Thymus (tissue), 11 donors: ENCODE results near the gene PROCA1. TPM values are rescaled to one million over a fixed set of nuclear protein-coding genes. Genes with fewer than 3 reads are reported as not detected.
"Not testable (repeated sequence)": the region's sequence is repeated elsewhere in the genome, so short reads cannot be mapped to it uniquely, and the experiment has no call there.

Experiments
- DNase-seq, 9 donors: peaks; one replicate each; pipeline ENCODE4 v3.0.0-alpha.2; 2013; ENCODE audit warnings: low spot score in 9 of 9, low read depth in 6 of 9, missing footprints in 1 of 9
- H3K27ac ChIP-seq, 2 donors: one replicate each; pipeline ENCODE4 v1.5.1; 2013; ENCODE audit warnings: control low read depth in 1 of 2, low read depth in 1 of 2, low read length in 1 of 2, mild to moderate bottlenecking in 1 of 2, moderate library complexity in 1 of 2
- H3K27me3 ChIP-seq, 2 donors: one replicate each; pipeline ENCODE4 v1.5.1; 2013; ENCODE audit warnings: low read length in 1 of 2; ENCODE audit not compliant: control insufficient read depth in 2 of 2, insufficient read depth in 1 of 2
- H3K36me3 ChIP-seq, 2 donors: one replicate each; pipeline ENCODE4 v1.5.1; 2013; ENCODE audit warnings: low read length in 1 of 2, mild to moderate bottlenecking in 1 of 2, moderate library complexity in 1 of 2; ENCODE audit not compliant: control insufficient read depth in 2 of 2, insufficient read depth in 2 of 2
- H3K4me1 ChIP-seq, 2 donors: one replicate each; pipeline ENCODE4 v1.5.1; 2013; ENCODE audit warnings: low read length in 2 of 2; ENCODE audit not compliant: control insufficient read depth in 2 of 2, insufficient read depth in 2 of 2
- H3K4me3 ChIP-seq, 2 donors: one replicate each; pipeline ENCODE4 v1.5.1; 2013; ENCODE audit warnings: low read length in 2 of 2, control low read depth in 1 of 2, mild to moderate bottlenecking in 1 of 2
- H3K9me3 ChIP-seq, 2 donors: one replicate each; pipeline ENCODE4 v1.5.1; 2013; ENCODE audit warnings: low read length in 1 of 2, mild to moderate bottlenecking in 1 of 2; ENCODE audit not compliant: control insufficient read depth in 2 of 2, insufficient read depth in 1 of 2
- WGBS: extraction: QIAGEN DNeasy Blood & Tissue Kit; methylation state at CpG from one replicate; pipeline ENCODE4 v1.1.7; 2013; 5-methylcytosine and 5-hydroxymethylcytosine counted together
- polyA plus RNA-seq: library from polyadenylated mRNA; stranded (reverse); fragments of 200-250 nt; gene quantifications from one replicate; pipeline ENCODE4 v1.2.3, GENCODE V29; 2013
- total RNA-seq: library from RNA; stranded (reverse); fragments of 120-200 nt; gene quantifications from one replicate; pipeline ENCODE4 v1.2.4, GENCODE V29; 2013
- donor health status: healthy.

PROCA1 gene
- total and polyA plus RNA-seq, 2 donors, result 1.0 to 11.3 TPM

DNA sequence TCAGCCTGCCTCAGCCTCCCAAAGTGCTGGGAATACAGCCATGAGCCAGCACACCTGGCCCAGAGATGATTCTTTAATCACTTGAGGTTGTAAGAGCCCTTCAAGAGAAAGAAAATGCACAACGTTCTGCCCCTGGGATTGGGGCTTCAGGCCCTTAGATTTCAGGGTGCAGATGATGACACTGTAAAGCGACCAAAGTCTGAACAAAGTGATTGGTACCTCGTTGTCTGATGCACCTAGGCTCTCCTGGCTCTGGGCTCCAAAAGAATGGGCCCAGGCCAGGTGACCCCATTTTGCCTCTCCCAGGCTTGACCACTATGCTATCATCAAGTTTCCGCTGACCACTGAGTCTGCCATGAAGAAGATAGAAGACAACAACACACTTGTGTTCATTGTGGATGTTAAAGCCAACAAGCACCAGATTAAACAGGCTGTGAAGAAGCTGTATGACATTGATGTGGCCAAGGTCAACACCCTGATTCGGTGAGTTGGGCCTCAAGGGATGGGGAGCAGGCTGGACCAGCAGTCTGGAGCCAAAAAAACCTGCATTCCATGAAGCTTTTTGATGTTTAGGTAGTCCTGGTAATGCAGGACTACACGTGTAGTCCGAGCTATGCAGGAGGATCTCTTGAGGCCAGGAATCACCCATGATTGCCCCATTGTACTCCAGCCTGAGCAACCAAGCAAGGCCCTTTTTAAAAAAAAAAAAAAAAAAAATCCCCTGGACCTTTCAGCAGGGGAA lies 10.9 kb upstream of the PROCA1 start:
- Histone ChIP-seq H3K27ac (no peak overlapping the region), H3K27me3 (peaks cover 11 to 26% of the 10 kb centered on the region in 2 donors), H3K36me3 (peaks cover 39 to 46% of the 10 kb centered on the region in 2 donors), H3K4me1 (peaks cover 21 to 74% of the 10 kb centered on the region in 2 donors), H3K9me3 (no peaks in the 10 kb centered on the region), H3K4me3 (no peak overlapping the region)
- 95% methylated on average over 7 of the region's 7 CpGs for WGBS
- DNase-seq, result no peak

DNA sequence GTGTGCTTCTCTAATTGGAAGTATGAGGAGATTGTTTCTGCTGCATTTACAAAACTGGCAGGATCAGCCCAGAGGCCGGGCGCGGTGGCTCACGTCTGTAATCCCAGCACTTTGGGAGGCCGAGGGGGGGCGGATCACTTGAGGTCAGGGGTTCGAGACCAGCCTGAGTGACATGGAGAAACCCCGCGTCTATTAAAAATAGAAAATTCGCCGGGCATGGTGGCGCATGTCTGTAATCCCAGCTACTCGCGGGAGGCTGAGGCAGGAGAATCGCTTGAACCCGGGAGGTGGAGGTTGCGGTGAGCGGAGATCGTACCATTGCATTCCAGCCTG lies 9.3 kb upstream of the PROCA1 start:
- not testable (repeated sequence) for H3K9me3 ChIP-seq, DNase-seq, H3K27ac ChIP-seq
- Histone ChIP-seq H3K4me3 (peak overlapping the region; percentile 64 to 85), H3K27me3 (peaks cover 27 to 40% of the 10 kb centered on the region in 2 donors), H3K36me3 (peaks cover 39 to 46% of the 10 kb centered on the region in 2 donors), H3K4me1 (peaks cover 23 to 68% of the 10 kb centered on the region in 2 donors)
- 62% methylated on average over 19 of the region's 19 CpGs for WGBS

DNA sequence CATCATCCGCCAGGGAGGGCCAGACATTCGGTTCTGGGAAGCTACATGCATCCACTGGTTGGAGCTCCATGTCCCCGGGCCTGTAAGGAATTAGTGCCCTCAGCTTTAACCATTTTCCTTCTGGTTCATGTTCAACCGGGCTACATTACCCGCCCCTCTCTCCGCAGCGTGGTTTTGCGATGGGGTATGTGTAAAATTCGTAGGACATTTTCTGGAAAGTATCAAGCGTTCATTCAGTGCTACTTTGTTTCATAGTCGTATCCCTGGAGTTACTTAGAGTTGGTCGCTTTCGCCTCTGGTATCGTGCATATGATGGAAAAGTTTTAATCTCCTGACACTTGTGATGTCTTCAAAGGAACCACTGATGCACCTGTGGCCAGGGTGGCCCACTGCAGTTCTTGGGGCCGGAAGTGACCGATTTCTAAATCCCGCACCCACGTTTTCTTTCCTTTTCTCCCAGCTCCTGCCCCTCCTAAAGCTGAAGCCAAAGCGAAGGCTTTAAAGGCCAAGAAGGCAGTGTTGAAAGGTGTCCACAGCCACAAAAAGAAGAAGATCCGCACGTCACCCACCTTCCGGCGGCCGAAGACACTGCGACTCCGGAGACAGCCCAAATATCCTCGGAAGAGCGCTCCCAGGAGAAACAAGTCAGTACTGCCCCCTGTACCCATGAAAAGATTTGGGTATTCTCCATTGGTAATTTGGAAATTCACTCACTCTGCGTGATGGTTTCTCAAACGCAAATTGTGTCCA lies 8.7 kb upstream of the PROCA1 start:
- DNase-seq, result peak in 2 of 9 donors; percentile 22 to 49
- Histone ChIP-seq H3K4me3 (peak overlapping the region; percentile 64 to 85), H3K9me3 (no peaks in the 10 kb centered on the region), H3K4me1 (peaks cover 18 to 62% of the 10 kb centered on the region in 2 donors), H3K27ac (peak overlapping the region; percentile 77 to 87), H3K36me3 (peaks cover 39 to 46% of the 10 kb centered on the region in 2 donors), H3K27me3 (peaks cover 31 to 40% of the 10 kb centered on the region in 2 donors)
- WGBS, result 4% methylated on average over 28 of the region's 30 CpGs

DNA sequence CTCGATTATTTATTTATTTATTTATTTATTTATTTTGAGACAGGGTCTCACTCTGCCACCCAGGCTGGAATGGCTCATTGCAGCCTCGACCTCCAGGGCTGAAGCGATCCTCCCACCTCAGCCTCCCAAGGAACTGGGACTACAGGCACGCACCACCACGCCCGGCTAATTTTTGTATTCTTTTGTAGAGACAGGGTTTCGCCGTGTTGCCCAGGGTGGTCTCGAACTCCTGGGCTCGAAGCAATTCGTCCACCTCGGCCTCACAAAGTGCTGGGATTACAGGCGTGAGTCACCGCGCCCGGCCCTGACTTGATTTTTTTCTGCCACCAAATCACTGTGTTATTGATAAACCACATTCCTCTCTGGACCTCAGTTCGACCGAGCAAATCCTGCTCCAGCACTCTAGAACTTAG lies 7.3 kb upstream of the PROCA1 start:
- peaks cover 31 to 54% of the 10 kb centered on the region in 2 donors for H3K27me3 ChIP-seq
- H3K4me3 ChIP-seq, result peak overlapping the region; percentile 64 to 85
- peaks cover 29 to 33% of the 10 kb centered on the region in 2 donors for H3K36me3 ChIP-seq
- peaks cover 16 to 54% of the 10 kb centered on the region in 2 donors for H3K4me1 ChIP-seq
- H3K9me3 ChIP-seq, result no peaks in the 10 kb centered on the region
- peak overlapping the region; percentile 82 to 87 for H3K27ac ChIP-seq
- no peak for DNase-seq
- WGBS, result 50% methylated on average over 18 of the region's 18 CpGs

DNA sequence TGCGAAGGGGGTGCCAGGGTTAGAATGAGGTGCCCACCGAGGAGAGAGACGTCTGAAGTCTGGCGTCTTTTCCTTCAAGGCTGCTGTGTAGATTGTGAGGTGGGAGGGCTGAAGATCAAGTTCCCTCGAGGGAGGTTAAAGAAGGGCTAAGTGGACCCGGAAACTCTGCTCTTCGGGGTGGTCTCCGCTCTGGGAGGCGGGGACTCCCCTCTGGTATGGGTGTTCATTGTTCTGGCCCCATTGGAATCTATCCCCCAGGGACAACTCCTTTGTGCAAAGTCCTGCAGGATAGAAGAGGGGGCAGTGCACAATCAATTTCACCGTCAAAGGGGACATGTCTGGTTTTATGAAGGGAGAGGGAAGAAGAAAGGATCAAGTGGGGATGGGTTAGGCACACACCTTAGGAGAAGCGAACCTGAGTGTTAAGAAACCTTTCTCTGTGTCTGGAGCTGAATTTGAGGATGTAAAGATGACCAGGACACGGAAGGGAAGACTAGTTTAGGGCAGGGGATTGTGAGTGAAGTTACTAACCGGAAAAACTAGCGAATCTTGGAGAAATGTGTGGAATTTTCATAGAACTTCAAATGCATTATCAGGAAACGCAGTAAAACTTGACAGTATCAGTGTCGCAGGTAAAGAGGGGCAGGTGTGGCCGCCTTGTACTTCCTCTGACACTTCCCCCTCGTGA lies 6.8 kb upstream of the PROCA1 start:
- Histone ChIP-seq H3K36me3 (peaks cover 26 to 28% of the 10 kb centered on the region in 2 donors), H3K27me3 (peaks cover 31 to 56% of the 10 kb centered on the region in 2 donors), H3K4me3 (peak overlapping the region; percentile 42 to 45), H3K4me1 (peaks cover 16 to 53% of the 10 kb centered on the region in 2 donors), H3K27ac (peak overlapping the region in 1 of 2 donors; percentile 10), H3K9me3 (no peaks in the 10 kb centered on the region)
- peak in 1 of 9 donors; percentile 27 for DNase-seq
- 60% methylated on average over 18 of the region's 18 CpGs for WGBS

DNA sequence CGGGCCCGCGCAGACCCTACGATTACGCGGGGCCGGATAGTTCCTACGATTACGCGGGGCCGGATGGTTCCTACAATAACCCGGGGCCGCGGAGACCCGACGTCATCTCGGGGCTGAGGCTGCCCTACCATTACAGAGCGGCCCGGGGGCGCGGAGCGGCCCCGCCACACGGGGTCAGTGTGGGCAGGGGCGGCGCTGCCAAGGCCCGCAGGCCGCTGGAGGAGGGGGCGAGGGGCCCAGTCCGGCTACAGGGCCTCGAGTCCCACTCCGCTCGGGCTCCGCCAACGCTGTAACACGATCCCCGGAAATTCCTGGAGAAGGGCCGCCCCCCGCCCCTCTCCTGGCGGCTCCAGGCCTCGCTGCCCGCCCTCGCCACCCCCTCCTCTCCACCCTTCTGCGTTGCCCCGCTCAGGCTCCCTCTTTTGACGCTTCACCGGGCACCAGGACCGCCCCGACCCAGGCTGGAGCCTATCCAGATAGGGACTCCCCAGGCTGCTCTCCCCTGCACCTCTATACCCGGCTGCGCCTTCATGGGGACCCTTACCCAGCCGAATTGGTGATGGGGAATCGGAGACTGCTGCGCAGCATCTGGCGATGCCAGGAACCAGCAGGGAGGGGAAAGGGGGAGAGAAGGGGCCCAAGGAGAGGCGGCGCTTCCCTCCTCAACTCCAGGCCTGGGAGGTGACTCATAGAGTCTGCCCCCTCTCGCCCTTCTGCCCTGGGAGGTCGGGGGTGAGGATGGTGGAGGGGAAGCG lies 6.1 kb upstream of the PROCA1 start, which contains the start of gene RAB34:
TSS of gene RAB34 (minus strand) at position 291 of the 755 bp plus-strand sequence. CDS start 602 bp downstream, outside the sequence.
- Histone ChIP-seq H3K36me3 (peaks cover 18 to 21% of the 10 kb centered on the region in 2 donors), H3K9me3 (no peaks in the 10 kb centered on the region), H3K27ac (peak within 1 kb of the TSS; percentile 37 to 69), H3K27me3 (peaks cover 31 to 58% of the 10 kb centered on the region in 2 donors), H3K4me1 (peaks cover 16 to 48% of the 10 kb centered on the region in 2 donors), H3K4me3 (peak within 1 kb of the TSS; percentile 42 to 45)
- peak in 1 of 9 donors; percentile 39 for DNase-seq
- 8% methylated on average over 60 of the region's 60 CpGs for WGBS

DNA sequence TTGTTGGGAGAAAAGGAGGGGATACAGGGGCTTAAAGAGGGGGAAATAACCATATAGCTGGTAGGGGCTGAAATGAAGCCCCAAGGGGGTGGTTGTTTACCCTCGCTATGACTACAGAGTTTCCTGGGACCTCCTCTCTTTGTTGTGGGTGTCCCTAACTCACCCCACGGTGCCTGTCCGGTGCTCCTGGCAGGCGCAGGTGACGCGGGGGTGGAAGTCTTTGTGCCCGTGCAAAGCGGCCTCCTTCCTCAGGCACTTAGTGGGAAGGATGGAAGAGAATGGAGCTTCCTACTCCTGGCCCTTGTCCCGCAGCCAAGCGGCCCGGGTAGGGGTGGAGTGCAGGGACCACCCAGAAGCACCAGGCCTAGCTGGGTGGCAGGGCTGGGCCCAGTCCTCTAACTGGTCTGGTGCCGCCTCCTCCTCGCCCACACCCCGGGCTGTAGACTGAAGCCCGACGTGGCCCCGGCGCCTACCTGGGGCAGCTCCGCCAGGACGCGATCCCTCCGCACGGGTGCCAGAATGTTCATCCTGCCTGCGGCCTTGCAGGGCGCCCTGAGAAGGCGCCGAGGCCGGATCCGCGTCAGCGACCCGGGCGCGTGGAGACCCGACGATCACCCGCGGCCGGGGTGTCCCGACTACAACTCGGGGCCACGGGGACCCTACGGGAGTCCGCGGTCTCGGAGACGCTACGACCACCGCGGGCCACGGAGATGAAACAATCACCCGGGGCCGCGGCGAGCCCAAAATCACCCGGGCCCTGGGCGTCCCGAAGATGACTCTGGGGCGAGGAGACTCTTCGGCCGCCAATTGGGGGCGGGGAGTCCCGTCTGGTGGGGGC lies 5.3 kb upstream of the PROCA1 start:
- Histone ChIP-seq H3K27ac (peak overlapping the region; percentile 18 to 69), H3K4me3 (peak overlapping the region; percentile 42 to 45), H3K27me3 (peaks cover 31 to 62% of the 10 kb centered on the region in 2 donors), H3K9me3 (no peaks in the 10 kb centered on the region), H3K36me3 (peaks cover 10 to 13% of the 10 kb centered on the region in 2 donors), H3K4me1 (peaks cover 18 to 49% of the 10 kb centered on the region in 2 donors)
- WGBS, result 42% methylated on average over 63 of the region's 63 CpGs
- no peak for DNase-seq

DNA sequence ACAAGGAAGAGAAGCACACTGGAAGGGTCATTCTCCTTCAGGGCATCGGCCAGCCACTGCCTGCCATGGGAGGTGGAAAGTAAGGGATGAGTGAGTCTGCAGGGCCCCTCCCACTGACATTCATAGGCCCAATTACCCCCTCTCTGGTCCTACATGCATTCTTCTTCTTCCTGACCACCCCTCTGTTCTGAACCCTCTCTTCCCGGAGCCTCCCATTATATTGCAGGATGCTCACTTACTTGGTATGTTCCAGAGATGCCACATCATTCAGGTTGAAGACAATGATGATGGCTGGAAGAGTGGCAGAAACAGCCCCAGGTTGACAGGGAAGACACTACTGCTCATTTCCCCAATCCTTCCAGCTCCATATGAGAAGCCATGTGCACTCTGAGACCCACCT lies 3.5 kb upstream of the PROCA1 start:
- WGBS, result 97% methylated on average over 2 of the region's 2 CpGs
- H3K9me3 ChIP-seq, result no peaks in the 10 kb centered on the region
- DNase-seq, result no peak
- H3K27ac ChIP-seq, result no peak overlapping the region
- no peaks in the 10 kb centered on the region for H3K36me3 ChIP-seq
- H3K4me3 ChIP-seq, result no peak overlapping the region
- peaks cover 31 to 62% of the 10 kb centered on the region in 2 donors for H3K27me3 ChIP-seq
- peaks cover 16 to 47% of the 10 kb centered on the region in 2 donors for H3K4me1 ChIP-seq
